Measurements from ENCODE around the gene LPAR4. TPM values are rescaled to one million over a fixed set of nuclear protein-coding genes. Genes with fewer than 3 reads are reported as not detected.
"Not testable (repeated sequence)": the region's sequence is repeated elsewhere in the genome, so short reads cannot be mapped to it uniquely, and the experiment has no call there.

Gene LPAR4, protein sequence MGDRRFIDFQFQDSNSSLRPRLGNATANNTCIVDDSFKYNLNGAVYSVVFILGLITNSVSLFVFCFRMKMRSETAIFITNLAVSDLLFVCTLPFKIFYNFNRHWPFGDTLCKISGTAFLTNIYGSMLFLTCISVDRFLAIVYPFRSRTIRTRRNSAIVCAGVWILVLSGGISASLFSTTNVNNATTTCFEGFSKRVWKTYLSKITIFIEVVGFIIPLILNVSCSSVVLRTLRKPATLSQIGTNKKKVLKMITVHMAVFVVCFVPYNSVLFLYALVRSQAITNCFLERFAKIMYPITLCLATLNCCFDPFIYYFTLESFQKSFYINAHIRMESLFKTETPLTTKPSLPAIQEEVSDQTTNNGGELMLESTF
- total RNA-seq, result 2.9 TPM

DNA sequence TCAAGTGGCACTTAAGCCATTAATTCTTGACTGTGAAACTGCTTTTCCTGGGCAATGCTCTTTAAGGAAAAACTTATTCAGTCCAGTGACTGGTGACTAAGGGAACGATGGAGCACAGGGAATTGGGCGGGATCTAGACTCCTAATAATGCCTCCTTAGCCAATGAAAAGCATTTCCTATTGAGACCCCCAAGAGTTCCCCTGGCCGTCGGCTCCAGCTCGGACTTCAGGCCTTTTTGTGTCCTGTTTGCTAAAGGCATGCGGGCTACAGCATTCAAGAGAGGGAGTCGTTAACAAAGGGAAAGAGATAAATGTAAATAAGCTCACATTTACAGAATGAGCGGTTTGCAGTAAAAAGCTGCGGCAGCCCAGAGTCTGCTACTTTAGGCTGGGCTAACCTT is at the start of gene LPAR4:
Gene LPAR4, plus strand, starts transcription at position 232 of the 400 bp plus-strand sequence. CDS start 7,150 bp downstream, outside the sequence.
- FAIRE-seq (no peak), DNase-seq (ENCODE audit: low spot score in 2 of 2) (no peak)

DNA sequence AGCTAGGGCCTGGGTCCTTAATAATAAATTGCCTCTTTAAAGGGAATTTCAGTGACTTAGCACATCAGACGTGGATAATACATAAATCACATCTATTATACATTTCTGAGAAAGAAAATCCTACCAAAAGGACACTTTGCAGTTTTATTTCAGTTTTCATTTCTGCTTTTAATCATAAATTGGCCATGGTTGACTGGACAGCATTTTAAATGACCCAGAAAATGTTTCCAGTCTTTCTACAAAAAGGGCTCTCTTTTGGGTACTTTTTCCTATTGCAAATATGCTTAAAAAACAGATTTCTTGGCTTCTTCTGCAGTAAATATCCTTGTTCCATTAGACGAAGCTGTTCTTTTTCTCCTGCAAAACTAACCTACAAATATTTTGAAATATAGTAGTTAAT is 41.4 kb upstream of the LPAR4 start:
- DNase-seq (ENCODE audit: low spot score in 2 of 2) (no peak), FAIRE-seq (no peak)

DNA sequence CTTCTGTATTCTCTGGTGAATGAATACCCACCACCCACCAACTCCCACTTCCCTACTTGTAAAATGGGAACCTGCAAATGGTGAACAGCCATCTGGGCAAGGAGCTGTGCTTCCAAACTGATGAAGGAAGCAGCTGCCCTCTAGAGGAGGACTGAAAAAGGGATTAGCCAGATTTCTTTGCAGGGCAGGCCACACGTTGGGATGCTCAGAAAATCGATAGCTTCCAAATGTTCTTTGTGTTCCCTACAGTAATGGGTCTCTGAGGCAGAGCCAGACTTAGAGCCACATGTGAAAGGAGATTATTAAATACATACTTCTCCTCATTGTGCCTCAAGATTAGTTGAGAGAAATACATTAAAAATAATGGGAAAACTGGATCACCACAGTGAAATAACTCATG is 39.3 kb upstream of the LPAR4 start:
- FAIRE-seq (no peak), DNase-seq (ENCODE audit: low spot score in 2 of 2) (no peak)

DNA sequence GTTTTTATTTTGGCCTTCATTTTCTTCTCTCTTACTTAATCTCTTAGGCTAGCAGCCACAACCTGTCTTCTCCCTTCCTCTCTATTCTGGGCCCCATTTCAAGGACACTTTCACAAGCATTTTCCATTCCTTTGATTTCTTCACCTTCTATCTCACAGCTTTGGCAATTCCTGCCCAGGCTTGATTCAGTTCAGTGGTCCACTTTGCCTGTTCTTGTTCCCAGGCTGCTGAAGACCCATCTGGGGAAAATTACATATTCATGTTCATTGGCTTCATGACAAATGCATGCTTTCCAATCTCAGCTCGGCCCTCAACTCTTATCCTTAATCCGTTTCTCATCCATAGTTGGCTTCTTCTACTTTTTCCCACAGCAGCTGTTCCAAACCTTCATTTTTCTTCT is 38.7 kb upstream of the LPAR4 start:
- FAIRE-seq (no peak), DNase-seq (ENCODE audit: low spot score in 2 of 2) (no peak)

DNA sequence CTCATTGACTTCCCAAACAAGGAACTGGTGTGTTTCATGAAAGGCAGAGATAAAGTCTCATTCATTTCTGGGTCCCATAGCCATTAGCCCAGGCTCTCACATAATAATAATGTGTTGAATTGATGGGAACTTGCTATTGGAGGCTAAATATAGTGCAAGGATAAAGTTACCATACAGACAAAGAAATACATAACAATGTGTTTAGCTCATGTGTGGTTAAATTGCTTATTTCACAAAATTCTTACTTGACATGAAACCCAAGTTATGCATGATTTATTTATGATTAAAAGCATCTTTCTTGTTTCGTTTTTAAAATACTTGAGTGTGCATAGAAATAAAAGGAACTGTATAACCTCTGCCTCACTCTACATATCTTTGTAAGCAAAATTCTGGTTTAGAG is 37.3 kb upstream of the LPAR4 start:
- DNase-seq (ENCODE audit: low spot score in 2 of 2) (no peak), FAIRE-seq (no peak)

DNA sequence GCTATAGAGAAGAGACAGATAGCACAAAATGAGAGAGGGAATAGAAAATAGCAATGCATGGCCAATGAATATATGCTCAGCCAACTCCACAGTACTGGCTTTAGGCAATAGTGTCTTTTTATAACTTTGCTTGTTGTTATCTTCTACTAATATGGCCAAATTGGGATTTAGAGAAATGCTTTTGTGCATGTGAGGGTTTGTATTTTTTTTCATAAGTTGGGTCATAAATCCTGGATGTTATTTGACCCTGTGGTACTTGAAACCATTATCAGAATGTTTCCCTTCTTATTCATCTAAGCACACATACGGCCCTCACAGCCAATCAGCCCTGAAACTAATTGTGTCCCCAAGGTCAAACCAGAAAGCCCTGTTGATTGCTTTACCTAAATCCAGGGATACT is 35.2 kb upstream of the LPAR4 start:
- DNase-seq (ENCODE audit: low spot score in 2 of 2), result no peak
- FAIRE-seq, result no peak

DNA sequence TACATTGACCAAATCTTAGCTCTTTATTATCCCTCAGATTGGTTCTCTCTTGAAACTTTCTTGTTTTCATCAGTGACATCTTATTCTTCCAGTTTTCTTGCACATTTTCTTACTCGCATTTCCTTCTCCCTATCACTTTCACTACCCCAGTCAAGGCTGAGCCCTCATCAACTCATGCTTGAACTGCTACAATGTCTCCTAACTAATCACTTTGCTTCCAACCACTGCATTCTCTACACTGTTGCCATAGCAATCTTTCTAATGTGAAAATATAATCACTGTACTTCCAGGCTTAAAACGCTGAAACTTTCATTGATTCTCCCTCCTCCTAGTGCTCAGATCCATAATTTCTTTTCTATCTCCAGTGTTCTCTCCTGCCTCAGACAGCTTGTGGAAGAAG is 22.2 kb upstream of the LPAR4 start:
- no peak for DNase-seq (ENCODE audit: low spot score in 2 of 2)
- FAIRE-seq, result no peak

DNA sequence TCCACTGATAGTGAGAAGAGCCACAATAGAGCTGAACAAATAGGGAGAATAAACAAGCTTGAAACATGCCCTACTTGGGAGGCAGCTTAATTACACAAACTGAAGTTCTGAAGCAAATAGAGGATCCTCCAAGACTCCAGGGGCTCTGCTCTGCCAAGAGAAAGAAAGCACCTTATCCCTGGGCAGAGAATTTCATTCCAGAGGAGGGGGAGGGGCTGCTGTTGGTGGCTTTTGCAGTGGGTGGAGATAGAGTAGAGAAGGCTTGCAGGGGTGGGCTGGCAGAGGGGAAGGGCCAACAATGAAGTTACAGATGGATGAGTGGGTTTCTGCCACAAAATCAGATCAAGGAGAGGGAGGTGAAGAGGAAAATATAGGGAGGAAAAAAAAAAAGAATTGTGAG is 1.0 kb upstream of the LPAR4 start:
- no peak for FAIRE-seq
- no peak for DNase-seq (ENCODE audit: low spot score in 2 of 2)

DNA sequence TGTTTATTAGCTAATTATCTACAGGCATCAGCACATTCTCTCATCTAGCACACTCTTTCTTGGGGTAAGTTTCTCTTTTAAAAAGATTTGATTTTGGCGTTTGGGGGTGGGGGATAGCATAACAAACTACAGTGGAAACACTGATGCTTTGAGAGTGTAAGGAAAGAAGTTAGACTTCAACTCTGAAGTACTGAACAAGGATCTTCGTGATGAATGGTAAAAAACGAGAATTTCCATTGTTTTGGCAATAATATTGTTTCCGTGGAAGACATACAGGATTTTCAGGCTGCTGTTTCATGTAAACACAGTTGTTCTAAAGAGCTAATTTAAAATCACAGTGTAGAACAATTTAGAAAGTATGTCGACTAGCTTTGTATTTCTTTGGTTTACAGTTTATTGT is 451 bp downstream of the LPAR4 start:
- FAIRE-seq (no peak), DNase-seq (ENCODE audit: low spot score in 2 of 2) (no peak)

DNA sequence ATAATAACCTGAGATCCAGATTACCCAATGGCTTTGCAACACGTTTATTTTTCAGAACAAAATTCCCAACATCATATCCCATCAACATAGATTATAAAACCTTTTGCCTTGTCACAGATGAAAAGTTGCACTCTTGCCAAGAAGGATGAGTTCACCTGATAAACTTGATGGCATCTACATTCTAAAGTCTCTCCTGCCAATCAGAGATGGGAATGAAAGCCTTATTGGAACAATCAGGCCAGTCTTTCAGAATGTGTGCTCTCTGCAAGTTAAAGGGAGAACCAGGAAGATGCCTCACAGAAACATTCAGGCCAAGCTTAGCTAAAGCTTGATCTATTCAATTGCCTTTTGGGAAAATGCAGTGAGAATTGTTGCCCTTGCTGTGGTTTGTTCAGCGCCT is 1.3 kb downstream of the LPAR4 start:
- FAIRE-seq, result no peak
- DNase-seq (ENCODE audit: low spot score in 2 of 2), result no peak

DNA sequence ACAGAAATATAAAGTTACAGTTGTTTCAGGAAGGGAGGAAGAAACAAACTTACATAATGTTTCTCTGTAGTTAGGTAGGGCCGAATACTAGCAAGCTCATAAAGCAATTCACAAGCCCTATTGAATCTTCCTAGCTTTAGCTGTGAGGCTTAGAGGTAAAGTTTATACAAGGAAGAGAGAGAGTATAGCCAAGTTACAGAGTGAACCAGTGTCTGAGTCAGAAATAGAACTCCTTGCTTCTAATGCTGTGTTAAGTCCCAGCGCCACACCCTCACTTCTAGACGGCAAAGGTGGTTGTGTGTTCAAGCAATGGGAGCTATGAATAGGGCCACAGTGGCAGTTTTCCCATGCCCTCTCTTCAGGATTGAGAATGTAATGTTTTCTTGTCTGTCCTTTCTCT is 6.1 kb downstream of the LPAR4 start:
- FAIRE-seq (no peak), DNase-seq (ENCODE audit: low spot score in 2 of 2) (no peak)

DNA sequence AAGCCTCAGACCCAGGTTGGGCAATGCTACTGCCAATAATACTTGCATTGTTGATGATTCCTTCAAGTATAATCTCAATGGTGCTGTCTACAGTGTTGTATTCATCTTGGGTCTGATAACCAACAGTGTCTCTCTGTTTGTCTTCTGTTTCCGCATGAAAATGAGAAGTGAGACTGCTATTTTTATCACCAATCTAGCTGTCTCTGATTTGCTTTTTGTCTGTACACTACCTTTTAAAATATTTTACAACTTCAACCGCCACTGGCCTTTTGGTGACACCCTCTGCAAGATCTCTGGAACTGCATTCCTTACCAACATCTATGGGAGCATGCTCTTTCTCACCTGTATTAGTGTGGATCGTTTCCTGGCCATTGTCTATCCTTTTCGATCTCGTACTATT is 7.4 kb downstream of the LPAR4 start:
- FAIRE-seq (no peak), DNase-seq (ENCODE audit: low spot score in 2 of 2) (no peak)

DNA sequence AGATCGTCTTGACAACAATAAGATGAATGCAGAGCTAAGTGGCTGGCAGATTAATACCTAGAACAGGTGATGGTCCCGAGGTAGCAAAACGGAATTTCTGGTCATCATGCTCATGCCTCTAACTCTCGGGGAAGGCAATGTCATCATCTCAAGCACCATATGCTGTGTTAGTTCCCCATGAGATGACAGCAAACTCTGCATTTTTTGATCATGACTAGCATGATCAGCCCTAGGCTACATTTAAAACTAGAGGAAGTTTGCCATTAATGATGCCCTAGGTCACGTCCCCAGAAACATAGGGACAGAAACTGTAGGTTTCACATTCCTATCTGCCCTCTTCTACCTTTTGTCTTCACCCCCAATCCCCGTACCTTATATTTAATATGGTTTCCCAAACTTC is 11.6 kb downstream of the LPAR4 start:
- DNase-seq (ENCODE audit: low spot score in 2 of 2) (no peak), FAIRE-seq (no peak)

DNA sequence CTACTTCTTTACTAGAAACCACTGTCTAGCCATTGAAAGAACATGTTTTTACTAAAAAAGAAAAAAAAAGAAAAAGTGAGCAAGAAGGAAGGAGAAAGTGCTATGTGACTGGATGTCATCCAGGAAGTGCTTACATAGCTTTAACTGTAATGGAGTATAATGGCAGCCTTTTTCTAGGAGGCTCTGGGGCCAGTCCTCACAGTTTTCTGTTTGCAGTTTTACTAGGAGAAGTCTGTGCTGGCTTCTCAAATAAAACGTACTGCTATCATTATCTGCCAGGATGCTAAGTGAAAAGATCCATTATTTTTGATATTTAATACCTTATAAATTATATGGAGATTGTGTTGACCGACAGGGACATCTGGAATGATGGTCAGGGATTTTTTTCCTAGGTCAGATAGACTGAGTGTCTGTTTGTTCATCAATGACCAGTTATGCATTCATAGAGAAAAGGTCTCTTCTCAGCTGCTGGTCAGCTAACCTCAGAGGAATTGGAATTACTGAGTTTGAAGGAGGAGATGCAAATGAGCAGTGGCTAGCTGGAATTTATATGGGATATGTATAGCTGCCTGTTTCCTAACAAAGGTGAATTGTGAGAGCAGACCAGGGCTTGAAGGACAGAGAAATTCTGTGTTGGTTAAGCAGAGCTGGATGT is 21.7 kb downstream of the LPAR4 start:
- no peak for FAIRE-seq

DNA sequence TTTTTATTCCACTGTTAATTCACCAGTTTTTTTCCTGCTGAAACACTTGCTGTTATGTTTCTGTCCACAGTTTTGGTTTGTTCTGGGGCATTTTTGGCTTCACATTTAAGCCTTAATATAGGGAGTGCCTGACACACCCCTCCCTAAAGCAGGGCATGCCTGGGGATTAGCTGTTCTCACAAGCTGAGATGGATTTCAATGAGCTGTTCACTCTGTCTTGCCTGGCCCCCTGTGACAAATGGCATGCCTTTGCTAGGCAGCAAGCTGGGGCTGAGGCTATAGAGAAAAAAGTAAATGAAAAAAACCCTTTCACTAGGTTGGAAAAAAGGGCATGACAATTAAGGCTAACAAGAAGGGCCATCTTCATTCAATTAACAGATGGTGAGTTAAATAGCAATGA is 22.4 kb downstream of the LPAR4 start:
- no peak for DNase-seq (ENCODE audit: low spot score in 2 of 2)

More for the DNA sequence above, 21.7 kb downstream of the LPAR4 start:
- DNase-seq (ENCODE audit: low spot score in 2 of 2), result no peak

DNA sequence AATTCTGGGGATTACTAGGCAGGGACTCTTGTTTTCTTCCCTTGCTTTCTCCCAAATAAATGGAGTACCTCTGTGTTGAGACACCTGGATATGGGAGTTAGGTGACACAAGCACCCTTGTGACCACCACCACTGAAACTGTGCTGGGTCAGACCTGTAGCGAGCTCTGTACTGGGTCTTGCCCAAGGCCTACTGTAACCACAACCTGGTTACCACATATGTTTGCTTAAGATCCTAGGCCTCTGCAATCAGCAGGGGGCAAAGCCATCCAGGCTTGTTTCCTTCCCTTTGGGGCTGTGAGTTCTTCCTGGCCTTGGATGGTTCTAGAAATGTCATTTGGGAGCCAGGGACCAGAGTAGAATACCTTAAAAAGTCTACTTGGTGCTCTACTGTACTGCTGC is 49.4 kb downstream of the LPAR4 start:
- DNase-seq (ENCODE audit: low spot score in 2 of 2), result no peak
- no peak for FAIRE-seq

More for the DNA sequence above, 22.4 kb downstream of the LPAR4 start:
- FAIRE-seq, result no peak

DNA sequence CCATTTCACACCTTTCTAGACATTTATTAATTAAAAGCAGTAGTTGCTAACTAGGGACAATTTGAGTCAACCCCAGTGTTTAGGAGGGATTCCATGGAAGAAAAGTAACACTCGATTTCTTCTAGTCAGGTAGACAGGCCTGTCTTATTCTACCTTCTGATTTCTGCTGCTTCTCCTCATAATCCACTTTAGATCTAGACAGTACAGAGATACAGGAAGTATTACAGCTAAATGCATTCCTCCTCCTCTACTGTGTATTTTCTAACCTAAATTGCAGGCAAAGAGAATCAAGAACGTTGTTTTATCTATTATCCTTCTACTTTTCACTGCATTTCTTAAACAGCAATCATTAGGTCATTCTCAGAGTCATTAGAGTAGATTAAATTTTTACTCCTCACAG is 52.6 kb downstream of the LPAR4 start:
- FAIRE-seq, result no peak
- no peak for DNase-seq (ENCODE audit: low spot score in 2 of 2)

DNA sequence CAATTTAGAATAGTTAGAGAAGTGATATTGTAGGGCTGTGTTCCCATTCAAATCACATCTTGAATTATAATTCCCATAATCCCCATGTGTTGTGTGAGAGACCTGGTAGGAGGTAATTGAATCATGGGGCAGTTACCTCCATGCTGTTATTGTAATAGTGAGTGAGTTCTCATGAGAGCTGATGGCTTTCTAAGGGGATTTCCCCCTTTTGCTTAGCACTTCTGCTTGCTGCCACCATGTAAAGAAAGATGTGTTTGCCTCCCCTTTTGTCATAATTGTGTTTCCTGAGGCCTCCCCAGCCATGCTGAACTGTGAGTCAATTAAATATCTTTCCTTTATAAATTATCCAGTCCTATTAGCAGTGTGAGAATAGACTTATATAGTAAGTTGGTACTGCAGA is 53.2 kb downstream of the LPAR4 start:
- FAIRE-seq (no peak), DNase-seq (ENCODE audit: low spot score in 2 of 2) (no peak)

DNA sequence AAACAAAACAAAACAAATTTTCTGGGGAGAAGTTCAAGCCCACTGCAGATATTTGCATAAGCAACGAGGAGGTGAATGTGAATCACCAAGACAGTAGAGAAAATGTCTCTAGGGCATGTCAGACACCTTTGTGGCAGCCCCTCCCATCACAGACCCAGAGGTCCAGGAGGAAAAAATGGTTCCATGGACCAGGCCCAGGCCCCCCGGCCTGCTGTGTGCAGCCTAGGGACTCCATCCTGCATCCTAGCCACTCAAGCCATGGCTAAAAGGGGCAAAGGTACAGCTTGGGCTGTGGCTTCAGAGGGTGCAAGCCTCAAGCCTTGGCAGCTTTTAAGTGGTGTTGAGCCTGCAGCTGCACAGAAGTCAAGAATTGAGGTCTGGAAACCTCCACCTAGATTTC is 54.0 kb downstream of the LPAR4 start:
- DNase-seq (ENCODE audit: low spot score in 2 of 2) (no peak), FAIRE-seq (no peak)

DNA sequence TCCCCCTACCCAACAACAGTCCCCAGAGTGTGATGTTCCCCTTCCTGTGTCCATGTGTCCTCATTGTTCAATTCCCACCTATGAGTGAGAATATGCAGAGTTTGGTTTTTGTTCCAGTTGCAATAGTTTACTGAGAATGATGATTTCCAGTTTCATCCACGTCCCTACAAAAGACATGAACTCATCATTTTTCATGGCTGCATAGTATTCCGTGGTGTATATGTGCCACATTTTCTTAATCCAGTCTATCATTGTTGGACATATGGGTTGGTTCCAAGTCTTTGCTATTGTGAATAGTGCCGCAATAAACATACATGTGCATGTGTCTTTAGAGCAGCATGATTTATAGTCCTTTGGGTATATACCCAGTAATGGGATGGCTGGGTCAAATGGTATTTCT is 55.0 kb downstream of the LPAR4 start:
- not testable (repeated sequence) for FAIRE-seq; DNase-seq (ENCODE audit: low spot score in 2 of 2)

All from frontal cortex (tissue), 4 donors.